Calu3 (cell line): ENCODE measurements around the gene SPECC1. TPM values are rescaled to one million over a fixed set of nuclear protein-coding genes. Genes with fewer than 3 reads are reported as not detected.

Source experiments
- BruUV-seq: library from RNA; stranded (reverse); fragments of 400-500 nt; replicated peaks from 2 replicates; lab custom pipeline; 2021; lab: Mats Ljungman, UMichigan
- CTCF ChIA-PET: fragments of 300-600 bp; sonication (Branson Sonifier 250); formaldehyde crosslinking; loops from one replicate; lab custom pipeline; 2022; ENCODE audit warnings: antibody characterized with exemption; lab: Charles Lee
- DNase-seq: peaks from one replicate; pipeline ENCODE4 v3.0.0; 2022
- H3K27ac Mint-ChIP-seq: one replicate; pipeline ENCODE4 v1.8.0; 2022; ENCODE audit warnings: mixed read lengths; ENCODE audit not compliant: unreplicated experiment
- H3K27me3 Mint-ChIP-seq: one replicate; pipeline ENCODE4 v1.8.0; 2022; ENCODE audit warnings: mixed read lengths; ENCODE audit not compliant: unreplicated experiment
- H3K36me3 Mint-ChIP-seq: one replicate; pipeline ENCODE4 v1.8.0; 2022; ENCODE audit warnings: mild to moderate bottlenecking, moderate library complexity, mixed read lengths; ENCODE audit not compliant: insufficient read depth, unreplicated experiment
- H3K4me1 Mint-ChIP-seq: one replicate; pipeline ENCODE4 v1.8.0; 2022; ENCODE audit warnings: mild to moderate bottlenecking, low read depth, mixed read lengths; ENCODE audit not compliant: unreplicated experiment
- H3K4me3 Mint-ChIP-seq: one replicate; pipeline ENCODE4 v1.8.0; 2022; ENCODE audit warnings: mild to moderate bottlenecking, low read depth, moderate library complexity, mixed read lengths; ENCODE audit not compliant: unreplicated experiment
- H3K9me3 Mint-ChIP-seq: one replicate; pipeline ENCODE4 v1.8.0; 2022; ENCODE audit warnings: low read depth, mixed read lengths; ENCODE audit not compliant: unreplicated experiment
- CTCF ChIP-seq: fragments of 200-600 bp; IDR thresholded peaks from one replicate; pipeline ENCODE4 v1.8.0; 2022; ENCODE audit warnings: antibody characterized with exemption; ENCODE audit not compliant: unreplicated experiment
- intact Hi-C: fragments of 100-400 bp; cut with micrococcal nuclease; formaldehyde crosslinking; loops from one replicate; pipeline ENCODE4 v1.10.0; 2022; ENCODE audit not compliant: unreplicated experiment
- total RNA-seq: library from RNA; stranded (reverse); gene quantifications from 2 replicates; pipeline ENCODE4 v1.2.3, GENCODE V29; 2022

The SPECC1 gene
- total RNA-seq, 1 experiment from 2014 or later = 53.5 TPM

DNA sequence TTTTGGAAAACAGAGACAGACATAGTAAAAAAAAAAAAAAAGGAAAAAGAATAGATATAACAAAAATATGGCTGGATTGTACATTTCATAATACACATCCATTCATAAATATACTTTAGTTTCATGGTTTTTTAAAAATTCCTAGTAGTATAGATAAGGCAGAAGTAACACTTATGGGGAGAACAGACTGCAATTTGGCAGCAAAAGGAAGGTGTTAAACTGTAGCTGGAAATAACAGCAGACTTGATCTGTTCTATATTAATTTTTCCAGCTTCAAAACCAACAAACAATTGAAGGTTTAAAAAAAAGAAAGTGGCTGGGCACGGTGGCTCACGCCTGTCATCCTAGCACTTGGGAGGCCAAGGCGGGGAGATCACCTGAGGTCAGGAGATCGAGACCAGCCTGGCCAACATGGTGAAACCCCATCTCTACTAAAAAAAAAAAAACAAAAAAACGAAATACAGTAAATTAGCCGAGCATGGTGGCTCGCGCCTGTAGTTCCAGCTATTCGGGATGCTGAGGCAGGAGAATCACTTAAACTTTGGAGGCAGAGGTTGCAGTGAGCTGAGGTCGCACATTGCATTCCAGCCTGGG lies 191.8 kb downstream of the SPECC1 start:
- no peak overlapping the region for H3K4me3 Mint-ChIP-seq
- peaks cover 35% of the 10 kb centered on the region for H3K4me1 Mint-ChIP-seq
- H3K36me3 Mint-ChIP-seq = peaks cover 9% of the 10 kb centered on the region
- TF ChIP-seq CTCF = no peak
- CTCF ChIA-PET = interaction anchor here (0.7 kb wide), 1 partner anchor 75 kb away, joined by 4 read pairs; no protein-coding TSS in a partner anchor
- no TSS peak for BruUV-seq
- H3K9me3 Mint-ChIP-seq = no peaks in the 10 kb centered on the region
- no peak overlapping the region for H3K27ac Mint-ChIP-seq
- intact Hi-C loops = loop anchor here (10.0 kb wide), 1 partner anchor 46 kb away; no protein-coding TSS in a partner anchor
- H3K27me3 Mint-ChIP-seq = no peaks in the 10 kb centered on the region
- no peak for DNase-seq

DNA sequence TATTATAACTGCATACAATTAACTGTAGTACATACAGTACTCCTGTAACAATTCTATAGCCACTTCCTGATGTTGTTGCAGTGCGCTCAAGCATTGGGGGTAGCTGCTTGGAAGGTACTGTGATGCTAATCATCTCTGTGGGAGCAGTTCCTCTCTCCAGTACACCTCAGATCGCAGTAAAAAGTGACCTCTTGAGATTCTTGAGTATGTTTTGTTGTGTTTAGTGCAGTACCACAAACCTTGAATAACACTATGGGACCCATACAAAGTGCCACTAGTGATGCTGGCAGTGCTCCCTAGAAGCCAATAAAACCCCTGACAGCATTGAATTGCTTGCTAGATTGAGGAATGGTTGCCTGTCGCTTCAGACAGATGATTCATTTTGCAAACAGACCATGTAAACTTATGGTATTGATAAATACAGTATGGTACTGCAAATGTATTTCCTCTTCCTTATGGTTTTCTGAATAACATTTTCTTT lies 193.0 kb downstream of the SPECC1 start:
- Mint-ChIP-seq H3K9me3 (no peaks in the 10 kb centered on the region), H3K4me3 (no peak overlapping the region), H3K27ac (no peak overlapping the region), H3K4me1 (peaks cover 38% of the 10 kb centered on the region), H3K27me3 (no peaks in the 10 kb centered on the region), H3K36me3 (peaks cover 9% of the 10 kb centered on the region)
- CTCF ChIA-PET = no interaction called here
- peak; percentile 12 for DNase-seq
- no peak for TF ChIP-seq CTCF
- no TSS peak for BruUV-seq
- intact Hi-C loops = loop anchor here (10.0 kb wide), 1 partner anchor 47 kb away; no protein-coding TSS in a partner anchor

DNA sequence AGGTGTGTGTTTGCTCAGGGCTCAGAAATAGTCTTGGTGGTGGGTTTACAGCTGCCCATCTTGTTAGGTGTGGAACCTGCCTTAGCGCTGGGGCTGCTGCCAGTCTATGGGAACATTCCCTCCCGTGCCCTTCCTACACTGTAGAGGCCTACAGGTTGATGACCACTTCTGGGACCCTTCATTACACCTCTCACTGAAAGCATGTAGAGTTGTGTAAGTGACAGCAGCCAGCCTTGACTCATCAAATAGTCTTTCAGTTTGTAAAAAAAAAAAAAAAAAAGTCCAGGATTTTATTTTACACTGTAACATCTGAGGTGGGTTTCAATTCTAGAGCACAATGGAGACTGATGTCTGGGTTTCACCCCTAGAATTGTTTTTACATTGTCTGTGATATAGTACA lies 193.9 kb downstream of the SPECC1 start:
- DNase-seq = no peak
- Mint-ChIP-seq H3K36me3 (peaks cover 9% of the 10 kb centered on the region), H3K4me3 (no peak overlapping the region), H3K9me3 (no peaks in the 10 kb centered on the region), H3K27me3 (no peaks in the 10 kb centered on the region), H3K4me1 (peaks cover 38% of the 10 kb centered on the region), H3K27ac (peak overlapping the region; percentile 10)
- no peak for TF ChIP-seq CTCF
- intact Hi-C loops = loop anchor here (10.0 kb wide), 1 partner anchor 48 kb away; no protein-coding TSS in a partner anchor
- no TSS peak for BruUV-seq
- CTCF ChIA-PET = no interaction called here

DNA sequence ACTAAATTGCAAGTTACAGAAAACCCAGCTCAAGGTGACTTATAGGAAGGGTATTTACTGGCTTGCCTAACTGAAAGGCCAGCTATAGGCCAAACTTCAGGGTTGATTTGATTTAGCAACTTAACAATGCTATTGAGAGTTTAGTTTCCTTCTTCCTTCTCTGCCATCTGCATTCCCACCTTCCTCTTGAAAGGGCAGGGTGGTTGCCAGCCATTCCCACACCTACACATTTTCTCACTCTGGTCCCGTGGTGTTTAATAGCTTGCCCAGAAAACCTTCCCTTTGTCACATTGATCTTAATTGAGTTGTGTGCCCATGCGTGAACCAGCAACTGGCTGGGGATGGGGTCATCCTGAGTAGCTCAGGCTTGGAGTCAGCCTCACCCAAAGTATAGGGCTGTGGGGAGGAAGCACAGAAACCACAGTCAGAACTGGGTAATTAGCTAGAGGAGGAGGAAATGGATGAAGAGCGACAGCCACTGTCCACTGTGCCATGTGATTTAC lies 194.7 kb downstream of the SPECC1 start:
- intact Hi-C loops = loop anchor here (10.0 kb wide), 1 partner anchor 49 kb away; no protein-coding TSS in a partner anchor
- peak; percentile 18 for DNase-seq
- Mint-ChIP-seq H3K27me3 (no peaks in the 10 kb centered on the region), H3K4me1 (peaks cover 38% of the 10 kb centered on the region), H3K9me3 (no peaks in the 10 kb centered on the region), H3K4me3 (no peak overlapping the region), H3K27ac (peak overlapping the region; percentile 12), H3K36me3 (peaks cover 9% of the 10 kb centered on the region)
- CTCF ChIA-PET = no interaction called here
- BruUV-seq = no TSS peak
- no peak for TF ChIP-seq CTCF
